ENCODE data around the gene CLN5. TPM values are rescaled to one million over a fixed set of nuclear protein-coding genes. Genes with fewer than 3 reads are reported as not detected.

CLN5 gene
- total RNA-seq, 1 experiment from 2014 or later = 18.4 TPM

DNA sequence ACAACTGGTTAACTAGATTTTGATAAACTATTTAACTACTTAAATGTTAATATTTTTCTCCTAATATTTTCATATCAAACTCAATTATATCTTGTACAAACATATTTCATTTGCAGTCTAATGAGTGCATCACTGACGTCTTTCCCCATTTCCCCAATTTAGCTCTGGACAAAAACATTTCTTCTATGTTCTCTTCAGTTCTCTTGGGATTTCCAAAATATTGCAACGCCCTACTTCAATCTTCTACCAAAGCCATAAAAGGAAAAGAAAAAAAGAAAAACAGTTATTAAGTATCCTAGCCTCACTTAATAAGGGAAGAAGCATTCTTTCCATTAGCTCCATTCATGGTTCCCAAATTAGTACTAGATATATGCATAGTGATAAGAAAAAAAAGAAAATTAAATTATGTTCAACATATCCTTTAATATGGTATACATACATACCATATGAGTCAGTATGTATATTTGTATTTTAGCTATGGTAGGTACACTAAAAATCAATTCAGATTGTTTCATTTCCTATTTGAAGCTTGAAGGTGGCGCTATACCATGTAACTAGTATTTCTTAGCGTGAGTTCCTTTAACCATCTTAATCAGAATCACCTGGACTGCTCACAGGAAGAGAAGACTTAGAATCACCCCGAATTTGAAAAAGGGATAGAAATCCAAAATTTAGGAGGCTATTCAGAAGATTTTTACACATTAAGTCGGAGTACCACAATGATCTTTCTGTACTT is 25.2 kb downstream of the CLN5 start:
- DNase-seq (ENCODE audit: low read depth) = no peak

DNA sequence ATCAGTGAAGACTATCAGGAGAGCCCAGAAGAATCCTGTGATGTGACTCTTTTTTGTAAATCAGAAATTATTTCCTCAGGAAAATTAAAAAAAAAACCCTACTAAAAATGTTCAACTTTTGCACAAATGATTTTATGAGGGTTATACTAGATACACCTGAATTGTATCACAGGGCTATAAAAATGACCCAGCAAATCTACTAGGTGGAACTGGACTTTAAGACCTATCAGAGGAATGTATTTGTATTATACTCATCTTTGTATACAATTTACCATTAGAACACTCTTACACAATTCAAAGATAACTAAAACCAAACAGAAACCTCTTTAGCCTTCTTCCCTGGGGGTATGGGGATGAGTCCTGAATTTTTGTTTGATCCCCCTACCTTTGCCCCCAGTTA is 27.9 kb downstream of the CLN5 start:
- no peak for DNase-seq (ENCODE audit: low read depth)

DNA sequence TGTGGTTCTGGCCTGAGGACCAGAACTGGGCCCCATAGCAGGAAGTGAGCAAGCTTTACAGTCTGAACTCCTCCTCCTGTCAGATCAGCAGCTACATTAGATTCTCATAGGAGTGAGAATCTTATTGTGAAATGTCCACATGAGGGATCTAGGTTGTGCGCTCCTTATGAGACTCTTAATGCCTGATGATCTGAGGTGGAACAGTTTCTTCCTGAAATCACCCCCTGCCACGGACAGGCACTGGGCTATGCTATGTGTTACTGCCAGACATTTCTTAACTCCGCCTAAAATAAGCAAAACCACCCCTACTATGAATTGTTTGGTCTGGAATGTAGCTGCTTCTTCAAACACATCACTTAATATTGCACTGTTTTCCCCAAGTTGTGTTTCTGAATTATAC is 30.5 kb downstream of the CLN5 start:
- DNase-seq (ENCODE audit: low read depth) = peak; percentile 17

DNA sequence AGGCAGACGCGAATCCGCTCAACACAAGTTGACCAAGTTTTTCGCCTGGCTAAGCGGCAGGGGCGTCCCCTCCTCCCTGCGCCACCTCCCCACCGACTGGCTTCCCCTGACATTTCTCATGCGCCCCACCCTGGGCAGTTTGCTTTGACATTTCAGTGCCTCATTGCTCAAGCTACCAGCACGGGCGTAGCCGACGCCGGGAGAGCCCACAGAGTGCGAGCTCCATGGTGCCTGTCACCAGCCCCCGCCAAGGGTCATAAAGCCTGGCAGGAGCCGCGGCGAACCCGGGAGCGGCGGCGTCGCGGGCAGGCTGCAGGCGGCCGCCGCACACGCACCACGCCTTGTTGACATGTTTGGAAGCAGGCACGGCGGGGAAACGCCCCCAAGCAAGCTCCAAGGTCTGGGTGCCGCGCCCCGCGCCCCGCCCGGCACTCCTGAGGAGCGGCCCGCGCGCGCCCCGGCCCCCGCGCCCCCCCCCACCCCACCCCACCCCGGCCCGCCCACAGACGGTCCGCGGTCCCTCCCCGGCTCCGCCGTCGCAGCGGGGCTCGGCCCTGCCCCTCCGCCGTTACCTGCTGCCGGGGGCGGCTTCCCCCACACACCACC is 34.5 kb downstream of the CLN5 start:
- peak; percentile 65 for DNase-seq (ENCODE audit: low read depth)

DNA sequence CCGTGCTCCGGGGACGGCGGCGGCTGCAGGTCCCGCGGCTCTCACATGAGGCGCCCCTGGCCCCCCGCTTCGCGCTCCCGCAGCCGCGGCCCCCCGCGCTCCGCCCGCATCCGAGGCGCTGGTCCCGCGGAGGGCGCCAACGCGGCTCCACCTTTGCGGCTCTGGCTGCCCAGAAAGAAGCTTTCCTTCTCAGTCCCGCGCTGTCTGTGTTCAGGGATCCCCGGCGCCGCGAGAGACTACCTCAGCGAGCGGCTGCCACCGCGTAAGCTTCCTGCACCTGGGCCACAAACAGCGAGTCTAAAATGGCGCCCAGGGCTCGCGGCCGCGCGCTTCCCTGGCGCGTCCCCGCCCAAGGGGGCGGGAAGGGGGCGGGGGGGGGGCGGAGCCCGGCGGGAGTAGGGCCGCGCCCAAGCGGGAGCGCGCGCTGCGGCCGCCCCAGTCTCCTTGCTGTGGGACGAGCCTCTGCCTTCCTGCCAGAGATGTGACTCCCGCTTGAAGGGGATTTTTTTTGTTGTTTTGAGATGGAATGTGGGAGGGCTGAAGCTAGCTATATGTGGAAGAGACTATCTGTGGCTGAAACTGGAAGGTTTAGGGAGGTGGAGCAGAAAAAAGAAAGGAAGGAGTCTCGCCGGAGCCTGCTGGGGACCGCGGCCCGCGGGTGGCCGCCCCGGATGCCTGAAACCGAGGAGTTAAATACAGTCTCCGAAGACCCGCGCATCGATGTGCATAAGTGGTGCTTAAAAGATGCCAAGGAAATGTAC is 35.2 kb downstream of the CLN5 start, which contains the start of gene FBXL3:
FBXL3 (minus strand) TSS at position 299 of the 761 bp plus-strand sequence. CDS start 5,299 bp downstream, outside the sequence.
- peak; percentile 92 for DNase-seq (ENCODE audit: low read depth)

DNA sequence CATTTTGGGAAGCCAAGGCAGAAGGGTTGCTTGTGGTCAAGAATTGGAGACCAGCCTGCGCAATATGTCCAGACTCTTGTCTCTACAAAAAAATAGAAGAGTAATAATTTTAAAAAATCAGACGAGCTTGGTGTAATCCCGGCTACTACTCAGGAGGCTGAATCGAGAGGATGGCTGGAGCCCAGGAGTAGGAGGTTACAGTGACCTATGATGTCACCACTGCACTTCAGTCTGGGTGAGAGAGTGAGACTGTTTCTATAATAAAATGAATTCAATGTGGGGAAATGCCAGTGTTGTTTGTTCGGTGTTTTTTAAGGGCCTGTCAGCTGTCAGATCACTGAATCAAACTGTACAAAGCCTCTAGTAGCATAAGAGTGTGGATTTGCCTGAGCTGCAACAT is 36.3 kb downstream of the CLN5 start:
- peak; percentile 30 for DNase-seq (ENCODE audit: low read depth)

DNA sequence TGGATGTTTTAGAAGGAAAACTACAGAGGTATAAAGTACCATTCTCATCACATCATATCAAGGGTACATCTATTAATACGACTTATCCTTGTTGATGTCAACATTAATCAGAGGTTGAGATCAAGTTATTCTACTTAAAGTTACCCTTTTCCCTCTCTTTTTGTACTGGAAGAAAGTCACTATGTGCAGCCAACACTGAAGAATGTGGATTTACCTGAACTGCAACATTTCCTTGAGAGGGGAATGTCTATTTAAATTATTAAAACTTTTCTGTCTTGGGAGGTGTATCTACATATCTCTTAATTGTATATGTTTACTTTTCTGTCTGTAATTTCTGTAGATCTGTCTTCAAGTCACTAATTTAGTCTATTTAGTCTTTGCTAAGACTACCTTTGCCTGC is 37.6 kb downstream of the CLN5 start:
- DNase-seq (ENCODE audit: low read depth) = no peak

DNA sequence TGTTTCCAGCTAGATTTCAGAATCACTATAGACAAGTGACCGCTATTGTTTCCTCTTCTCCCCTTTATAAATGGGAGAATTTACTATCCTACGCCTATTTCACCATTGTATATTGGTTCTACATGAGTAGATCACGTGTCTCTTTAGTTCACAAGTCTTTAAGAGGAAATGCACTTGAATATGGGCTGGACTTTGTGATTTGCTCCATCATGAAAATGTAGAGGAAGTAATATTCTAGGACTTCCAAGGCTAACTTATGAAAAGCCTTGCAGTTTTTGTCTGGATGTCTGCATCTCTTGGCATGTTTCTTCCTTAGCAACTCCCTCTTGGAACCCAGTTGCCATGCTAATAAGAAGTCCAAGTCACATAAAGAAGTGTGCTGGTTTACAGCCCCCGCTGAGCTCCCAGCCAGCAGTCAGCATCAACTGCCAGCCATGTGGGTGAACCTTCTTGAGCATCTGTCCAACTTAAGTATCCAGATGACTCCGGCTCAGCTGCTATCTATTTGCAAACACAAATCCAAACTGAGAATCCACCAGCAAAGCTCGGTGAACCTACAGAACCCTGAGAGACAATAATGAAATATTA is 39.9 kb downstream of the CLN5 start:
- DNase-seq (ENCODE audit: low read depth) = no peak

DNA sequence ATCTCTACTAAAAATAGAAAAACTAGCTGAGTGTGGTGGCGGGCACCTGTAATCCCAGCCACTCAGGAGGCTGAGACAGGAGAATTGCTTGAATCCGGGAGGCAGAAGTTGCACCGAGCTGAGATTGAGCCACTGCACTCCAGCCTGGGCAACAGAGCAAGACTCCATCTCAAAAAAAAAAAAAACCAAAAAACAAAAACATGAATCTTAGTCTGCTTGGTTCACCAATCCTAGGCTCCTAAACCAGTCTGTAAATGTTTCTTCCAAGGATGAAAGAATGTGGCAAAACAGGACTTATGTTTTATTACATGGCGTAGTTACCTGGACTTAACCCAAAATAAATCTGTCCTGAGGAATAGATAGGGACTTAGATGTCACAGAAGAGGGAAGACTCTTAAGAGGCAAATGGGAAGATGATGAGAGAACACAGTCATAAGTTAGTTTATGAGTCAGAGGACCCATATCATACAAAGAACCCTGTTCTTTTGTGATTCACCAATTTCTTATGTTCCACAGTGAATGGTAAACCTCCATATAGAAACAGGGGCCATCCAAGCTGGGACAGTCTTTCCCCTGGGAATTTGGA is 41.9 kb downstream of the CLN5 start:
- peak; percentile 55 for DNase-seq (ENCODE audit: low read depth)

DNA sequence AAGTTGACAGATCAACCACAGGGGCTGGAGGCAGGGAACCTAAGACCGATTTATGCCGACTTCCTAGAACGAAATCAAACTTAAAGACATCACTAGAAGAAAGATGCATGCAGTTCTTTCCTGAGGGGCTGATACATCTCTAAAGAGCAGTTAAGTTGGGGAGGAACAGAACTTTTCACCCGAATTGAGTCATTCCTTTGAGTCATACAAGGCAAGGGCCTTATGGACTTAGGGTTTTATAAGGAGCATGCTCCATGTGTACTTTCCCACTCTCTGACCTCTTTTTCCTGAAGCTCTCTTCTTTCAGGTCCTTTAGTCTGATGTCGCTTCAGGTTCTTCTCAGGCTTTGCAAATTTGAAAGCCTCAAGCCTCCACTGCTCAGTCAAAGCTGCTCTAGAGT is 43.0 kb downstream of the CLN5 start:
- peak; percentile 80 for DNase-seq (ENCODE audit: low read depth)

DNA sequence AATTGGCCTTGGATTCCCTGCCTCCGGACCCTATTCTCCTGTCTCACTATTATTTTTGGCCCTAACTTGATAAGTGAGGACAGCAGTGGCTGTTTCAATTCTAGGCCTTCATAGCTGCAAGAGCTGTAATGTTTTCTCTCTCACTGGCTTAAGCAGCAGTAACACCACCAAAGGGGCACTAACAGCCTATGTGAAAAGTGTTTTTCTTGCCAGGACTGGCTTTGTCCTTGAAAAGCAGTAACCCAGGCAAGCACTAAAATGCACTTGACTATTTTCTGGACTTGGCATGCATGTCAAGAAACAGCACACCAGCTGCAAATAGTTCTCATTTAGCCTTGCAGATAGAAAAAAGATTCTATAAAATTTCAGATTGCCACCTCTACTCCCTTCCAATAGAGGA is 44.4 kb downstream of the CLN5 start:
- no peak for DNase-seq (ENCODE audit: low read depth)

DNA sequence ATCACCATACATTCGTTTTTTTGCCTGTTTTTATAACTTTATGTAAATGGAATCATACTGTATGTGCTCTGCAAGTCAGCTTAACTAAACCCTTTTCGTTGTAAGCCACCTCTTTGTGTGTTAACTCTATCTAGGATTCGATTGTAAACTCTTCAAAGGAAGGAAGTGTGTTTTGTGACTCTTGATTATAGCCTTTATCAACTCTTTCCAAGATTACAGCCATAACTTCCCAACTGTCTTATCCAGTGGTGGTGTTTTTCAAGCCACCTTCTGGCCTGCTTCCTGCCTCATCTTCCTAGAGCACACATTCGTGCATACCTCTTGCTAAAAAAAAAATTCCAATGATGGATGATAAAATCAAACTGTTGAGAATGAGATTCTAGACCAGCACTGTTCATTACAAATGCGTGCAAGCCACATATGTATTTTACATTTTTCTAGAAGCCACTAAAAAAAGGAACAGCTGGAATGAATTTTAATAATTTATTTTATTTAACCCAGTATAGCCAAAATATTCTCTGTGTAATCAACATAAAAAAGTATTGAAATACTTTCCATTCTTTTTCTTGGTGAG is 47.1 kb downstream of the CLN5 start:
- DNase-seq (ENCODE audit: low read depth) = no peak

DNA sequence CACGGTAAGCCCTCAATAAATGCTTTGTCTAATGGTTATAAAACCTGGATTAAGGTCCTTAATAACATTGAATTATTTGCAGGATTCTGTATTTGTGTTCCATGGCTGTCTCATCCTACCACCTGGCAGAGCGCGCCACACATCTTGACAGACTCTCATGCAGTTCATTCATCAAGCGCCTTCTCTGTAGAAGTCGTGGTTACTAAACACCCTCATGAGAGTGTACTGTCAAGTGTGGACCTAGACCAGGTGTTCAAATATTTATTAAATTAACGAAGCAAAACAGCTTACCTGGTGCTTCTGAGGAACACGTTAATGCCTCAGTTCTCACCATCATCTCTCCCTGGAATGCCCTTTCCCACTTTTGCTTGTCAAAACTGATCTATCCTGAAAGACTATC is 48.2 kb downstream of the CLN5 start:
- no peak for DNase-seq (ENCODE audit: low read depth)

DNA sequence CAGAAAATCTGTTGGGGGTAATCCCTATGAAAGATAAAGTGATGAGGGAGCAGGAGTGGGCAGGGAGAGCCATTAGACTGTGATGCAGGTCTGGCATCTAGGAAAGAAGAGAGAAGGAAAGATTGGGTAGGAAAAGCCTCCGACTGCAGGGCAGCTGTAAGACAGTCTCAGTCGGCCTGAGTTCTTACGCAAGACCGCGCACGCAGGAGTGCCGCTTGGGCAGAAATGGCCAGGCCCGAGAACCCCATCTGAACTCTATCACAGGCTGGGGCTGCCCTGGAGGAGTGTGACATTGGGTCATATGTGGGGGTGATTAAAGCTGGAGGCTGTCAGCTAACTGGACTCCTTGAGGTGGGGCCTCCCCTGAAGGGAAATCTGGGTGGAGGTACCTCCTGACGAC is 49.0 kb downstream of the CLN5 start:
- DNase-seq (ENCODE audit: low read depth) = no peak

DNA sequence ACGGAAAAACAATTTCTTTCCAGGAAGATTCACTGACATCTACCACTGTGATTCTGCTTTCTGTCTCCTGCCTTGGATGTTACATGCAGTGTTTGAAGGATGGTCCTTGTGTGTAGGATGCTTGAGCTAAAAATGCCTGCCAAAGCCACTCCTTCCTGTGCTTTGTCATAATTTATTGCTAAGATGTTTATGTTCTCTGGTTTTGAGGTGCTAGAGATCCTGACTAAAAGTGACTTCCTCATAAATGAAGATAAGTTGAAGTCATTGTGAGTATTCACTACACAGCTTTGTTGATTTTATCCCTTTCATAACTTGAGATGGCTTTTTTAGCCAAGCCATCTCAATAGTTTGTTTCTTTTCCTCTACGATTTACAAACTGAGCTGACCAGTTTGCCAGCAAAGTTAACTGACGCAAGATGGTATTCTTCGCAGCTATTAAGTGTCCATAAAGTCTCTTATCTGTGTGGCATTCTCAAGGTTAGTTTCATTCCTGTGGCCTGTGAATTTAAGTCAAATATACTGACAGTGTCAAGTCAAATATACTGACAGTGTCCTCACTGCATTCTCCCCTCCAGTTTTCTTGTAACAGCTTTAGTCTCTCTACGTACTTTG is 50.8 kb downstream of the CLN5 start:
- DNase-seq (ENCODE audit: low read depth) = no peak

DNA sequence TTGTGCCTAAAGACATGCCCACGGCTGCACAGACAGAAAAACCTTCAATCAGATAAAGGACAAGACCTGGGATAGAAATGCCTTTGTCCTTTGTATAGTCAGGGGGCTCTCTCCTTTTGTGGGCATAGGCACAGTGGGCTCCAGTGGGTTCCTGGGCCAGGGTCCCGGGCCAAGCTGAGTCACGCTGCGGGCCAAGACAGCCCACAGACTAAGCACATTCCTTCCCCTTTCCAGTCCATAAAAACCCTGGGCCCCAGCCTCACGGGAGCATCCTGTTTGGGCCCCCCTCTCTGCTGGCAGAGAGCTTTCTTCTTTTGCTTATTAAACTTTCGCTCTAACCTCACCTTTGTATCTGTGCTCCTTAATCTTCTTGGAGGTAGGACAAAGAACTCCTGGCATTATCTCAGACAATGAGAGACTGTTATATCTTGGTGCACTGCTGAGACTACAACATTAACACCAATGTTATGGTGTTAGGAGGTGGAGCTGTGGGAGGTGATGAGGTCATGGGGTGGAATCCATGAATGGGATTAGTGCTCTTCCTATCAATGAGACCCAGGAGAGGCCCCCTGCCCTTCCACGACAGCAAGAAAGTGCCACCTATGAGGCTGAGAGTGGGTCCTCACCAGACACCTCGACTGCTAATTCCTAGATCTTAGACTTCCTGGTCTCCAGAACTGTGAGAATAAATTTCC is 55.9 kb downstream of the CLN5 start:
- DNase-seq (ENCODE audit: low read depth) = no peak

DNA sequence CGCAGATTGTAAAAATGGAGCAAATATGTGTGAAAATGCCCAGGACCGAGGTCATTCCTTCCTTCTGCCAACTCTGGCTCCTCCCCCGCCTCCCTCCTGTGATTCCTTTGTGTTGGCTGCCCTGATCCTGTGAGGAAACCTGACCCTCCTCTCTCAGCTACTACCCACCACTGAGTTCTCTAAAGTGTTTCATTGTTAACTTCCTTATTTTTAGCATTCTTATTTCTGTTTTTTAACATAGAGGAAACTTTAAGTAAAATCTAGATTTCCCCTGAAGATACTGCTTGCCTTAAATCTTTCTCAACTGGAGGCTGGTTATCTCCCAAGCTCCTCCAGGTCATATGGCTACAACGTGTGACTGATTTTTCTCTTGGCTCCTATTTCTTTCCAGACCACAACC is 56.8 kb downstream of the CLN5 start:
- no peak for DNase-seq (ENCODE audit: low read depth)

DNA sequence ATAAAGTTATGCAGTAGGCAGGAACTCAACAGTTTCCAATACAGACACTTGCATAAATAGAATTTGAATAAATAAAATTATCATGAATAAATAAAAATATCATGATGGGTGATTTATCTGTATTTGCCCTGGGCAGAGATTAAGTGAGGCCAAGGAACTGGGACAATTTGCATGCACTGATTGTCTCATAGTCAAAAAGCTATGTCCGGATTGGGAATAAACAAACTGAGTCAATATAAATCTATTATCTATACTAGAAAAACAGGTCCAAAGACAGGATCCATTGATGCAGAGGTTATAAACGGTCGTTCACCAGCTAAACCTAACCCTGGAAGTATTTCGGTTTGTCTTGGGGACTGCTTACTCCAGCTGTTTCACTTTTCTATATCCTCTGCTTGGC is 61.3 kb downstream of the CLN5 start:
- DNase-seq (ENCODE audit: low read depth) = no peak

All from HT1080 (cell line).